SK-N-SH (cell line): ENCODE results near the gene EFS. TPM values are rescaled to one million over a fixed set of nuclear protein-coding genes. Genes with fewer than 3 reads are reported as not detected.

Experiments used
- CTCF ChIA-PET: fragments of 300-600, 350-600 bp; formaldehyde crosslinking; extraction: SDS; loops from one replicate; lab custom pipeline; 2021; lab: Yijun Ruan, JAX
- POLR2A ChIA-PET: fragments of 350-600 bp; sonication (Branson Sonifier 250); formaldehyde crosslinking; extraction: SDS; loops from one replicate; lab custom pipeline; 2020; ENCODE audit warnings: antibody characterized with exemption, inconsistent platforms; lab: Yijun Ruan, JAX
- DNase-seq: peaks from one replicate; pipeline ENCODE4 v3.0.0; 2012
- H2AFZ ChIP-seq: fragments of 200-600 bp; sonication (generic); 2 replicates; pipeline ENCODE4 v1.8.1; 2016; ENCODE audit warnings: antibody characterized with exemption, mild to moderate bottlenecking, low read depth
- H3F3A ChIP-seq: fragments of 200-600 bp; sonication (generic); replicated peaks from 2 replicates; pipeline ENCODE3; 2016; ENCODE audit warnings: antibody characterized with exemption, mild to moderate bottlenecking; ENCODE audit not compliant: insufficient read depth
- H3K27ac ChIP-seq, 2 experiments: fragments of 200-500 bp in 1 of 2; fragments of 200-600 bp in 1 of 2; sonication (Bioruptor generic) in 1 of 2; sonication (generic), shearing (Covaris generic) in 1 of 2; 2 replicates each; pipeline versions ENCODE4 v1.5.1 to v1.6.1; 2014 to 2016; ENCODE audit warnings: low read depth in 2 of 2, inconsistent platforms in 1 of 2, low read length in 1 of 2, mild to moderate bottlenecking in 1 of 2, mixed read lengths in 1 of 2
- H3K27me3 ChIP-seq: fragments of 200-600 bp; sonication (generic), shearing (Covaris generic); 2 replicates; pipeline ENCODE4 v1.6.1; 2016; ENCODE audit warnings: mixed run types; ENCODE audit not compliant: insufficient read depth
- H3K36me3 ChIP-seq, 2 experiments: fragments of 200-500 bp in 1 of 2; fragments of 200-600 bp in 1 of 2; sonication (Bioruptor generic) in 1 of 2; sonication (generic) in 1 of 2; replicated peaks in 1 of 2; 2 replicates each; pipeline versions ENCODE3 to v1.5.1; 2014 to 2016; ENCODE audit warnings: low read length in 1 of 2, mild to moderate bottlenecking in 1 of 2; ENCODE audit not compliant: insufficient read depth in 2 of 2, control insufficient read depth in 1 of 2
- H3K4me1 ChIP-seq, 2 experiments: fragments of 200-500 bp in 1 of 2; fragments of 200-600 bp in 1 of 2; sonication (Bioruptor generic) in 1 of 2; sonication (generic), shearing (Covaris generic) in 1 of 2; 2 replicates each; pipeline versions ENCODE4 v1.5.1 to v1.6.1; 2014 to 2016; ENCODE audit warnings: low read depth in 1 of 2, low read length in 1 of 2, mixed run types in 1 of 2; ENCODE audit not compliant: insufficient read depth in 2 of 2, control insufficient read depth in 1 of 2
- H3K4me2 ChIP-seq: fragments of 200-600 bp; sonication (generic), shearing (Covaris generic); 2 replicates; pipeline ENCODE4 v1.6.1; 2017; ENCODE audit warnings: mixed run types
- H3K4me3 ChIP-seq, 2 experiments: fragments of 200-500 bp in 1 of 2; fragments of 200-600 bp in 1 of 2; sonication (Bioruptor generic) in 1 of 2; sonication (generic), shearing (Covaris generic) in 1 of 2; 2 replicates each; pipeline versions ENCODE4 v1.5.1 to v1.8.1; 2014 to 2016; ENCODE audit warnings: low read depth in 2 of 2, inconsistent platforms in 1 of 2, low read length in 1 of 2, mild to moderate bottlenecking in 1 of 2, mixed read lengths in 1 of 2, moderate library complexity in 1 of 2
- H3K79me2 ChIP-seq: fragments of 200-600 bp; sonication (generic); 2 replicates; pipeline ENCODE4 v1.8.1; 2017; ENCODE audit warnings: mild to moderate bottlenecking; ENCODE audit not compliant: insufficient read depth
- H3K9ac ChIP-seq: fragments of 200-600 bp; sonication (generic); 2 replicates; pipeline ENCODE4 v1.6.1; 2017; ENCODE audit warnings: mixed run types
- H3K9me2 ChIP-seq: fragments of 200-600 bp; sonication (generic); 2 replicates; pipeline ENCODE4 v1.6.1; 2017; ENCODE audit warnings: mixed run types
- H3K9me3 ChIP-seq: fragments of 200-600 bp; sonication (generic); 2 replicates; pipeline ENCODE4 v1.6.1; 2017; ENCODE audit warnings: mixed run types, mild to moderate bottlenecking, moderate library complexity
- H4K20me1 ChIP-seq: fragments of 200-600 bp; sonication (generic); 2 replicates; pipeline ENCODE4 v1.6.1; 2017; ENCODE audit warnings: mild to moderate bottlenecking, mixed run types; ENCODE audit not compliant: insufficient read depth
- EZH2phosphoT487 ChIP-seq: fragments of 200-600 bp; sonication (generic); IDR thresholded peaks from 2 replicates; pipeline ENCODE4 v1.6.1; 2017; ENCODE audit warnings: low read depth, mixed run types, mild to moderate bottlenecking, antibody characterized with exemption, moderate library complexity, borderline replicate concordance
- FOXM1 ChIP-seq: IDR thresholded peaks from 2 replicates; pipeline ENCODE4 v1.4.0; 2012; ENCODE audit warnings: low read depth, mild to moderate bottlenecking
- GABPA ChIP-seq: IDR thresholded peaks from 2 replicates; pipeline ENCODE4 v1.4.0; 2012; ENCODE audit warnings: low read depth, mild to moderate bottlenecking
- MAX ChIP-seq: IDR thresholded peaks from 2 replicates; pipeline ENCODE4 v1.4.0; 2012; ENCODE audit warnings: low read depth
- MXI1 ChIP-seq: IDR thresholded peaks from 2 replicates; pipeline ENCODE4 v1.6.1; 2012; ENCODE audit warnings: mild to moderate bottlenecking, low read depth, low read length, improper control_type of control experiment
- NFIC ChIP-seq: IDR thresholded peaks from 2 replicates; pipeline ENCODE4 v1.4.0; 2012; ENCODE audit warnings: borderline replicate concordance
- RAD21 ChIP-seq: IDR thresholded peaks from 2 replicates; pipeline ENCODE4 v1.6.1; 2012; ENCODE audit warnings: mild to moderate bottlenecking, low read length
- REST ChIP-seq: IDR thresholded peaks from 2 replicates; pipeline ENCODE4 v1.6.1; 2012; ENCODE audit warnings: mild to moderate bottlenecking, low read depth, low read length, moderate library complexity
- RFX5 ChIP-seq: IDR thresholded peaks from 2 replicates; pipeline ENCODE4 v1.6.1; 2012; ENCODE audit warnings: mild to moderate bottlenecking, improper control_type of control experiment, low read length
- RXRA ChIP-seq: IDR thresholded peaks from 2 replicates; pipeline ENCODE4 v1.4.0; 2012; ENCODE audit warnings: low read depth, mild to moderate bottlenecking, borderline replicate concordance
- TAF1 ChIP-seq: IDR thresholded peaks from 2 replicates; pipeline ENCODE4 v1.6.1; 2012; ENCODE audit warnings: low read depth, mild to moderate bottlenecking, low read length, moderate library complexity, borderline replicate concordance
- TEAD4 ChIP-seq: IDR thresholded peaks from 2 replicates; pipeline ENCODE4 v1.4.0; 2012; ENCODE audit warnings: mild to moderate bottlenecking, borderline replicate concordance; ENCODE audit not compliant: insufficient read depth
- USF2 ChIP-seq: fragments of 150-350 bp; IDR thresholded peaks from 2 replicates; pipeline ENCODE4 v1.6.1; 2017; ENCODE audit warnings: antibody characterized with exemption, low read length, low read depth, borderline replicate concordance
- YY1 ChIP-seq: IDR thresholded peaks from 2 replicates; pipeline ENCODE4 v1.4.0; 2012; ENCODE audit warnings: low read depth, mild to moderate bottlenecking
- WGBS: methylation state at CpG from one replicate; pipeline ENCODE4 v1.1.6; 2017; ENCODE audit warnings: low lambda C conversion rate; 5-methylcytosine and 5-hydroxymethylcytosine counted together
- polyA plus RNA-seq, 3 experiments: library from polyadenylated mRNA; depleted of rRNA; stranded (reverse); fragments of >200 nt; gene quantifications; 2 replicates each; pipeline ENCODE4 v1.2.3, GENCODE V29; 2012

EFS gene
- polyA plus RNA-seq, 1 of the 3 experiments (the other 2 are of a cell fraction): 4.4 TPM

GRCh38 chr14:23404331-23404900 is 39.4 kb upstream of the EFS start:
- H3K4me1 ChIP-seq: peaks cover 0 to 3% of the 10 kb centered on the region in 2 experiments; a peak in 1 of 4 replicates
- H3F3A ChIP-seq: no peaks in the 10 kb centered on the region
- no peak overlapping the region for H3K4me3 ChIP-seq
- H3K9me3 ChIP-seq: no peaks in the 10 kb centered on the region
- H3K36me3 ChIP-seq: no peaks in the 10 kb centered on the region
- H3K27ac ChIP-seq: no peak overlapping the region
- no peak for DNase-seq
- ChIA-PET CTCF (interaction anchor here (2.9 kb wide), 1 partner anchor 25 kb away, joined by 8 read pairs; no protein-coding TSS in a partner anchor), POLR2A (interaction anchor here (0.6 kb wide), 1 partner anchor 20 kb away, joined by 3 read pairs; no protein-coding TSS in a partner anchor)
- H3K9me2 ChIP-seq: no peaks in the 10 kb centered on the region
- H2AFZ ChIP-seq: no peak overlapping the region
- H4K20me1 ChIP-seq: no peaks in the 10 kb centered on the region
- H3K9ac ChIP-seq: no peak overlapping the region
- WGBS: 60% methylated on average over 8 of the region's 14 CpGs
- H3K27me3 ChIP-seq: peaks cover 35% of the 10 kb centered on the region
- TF ChIP-seq RFX5 (no peak), TAF1 (no peak), FOXM1 (no peak), REST (no peak), RAD21 (no peak), RXRA (no peak), MAX (no peak), MXI1 (no peak), NFIC (no peak), USF2 (no peak), TEAD4 (no peak)
- H3K4me2 ChIP-seq: no peak overlapping the region
- no peaks in the 10 kb centered on the region for H3K79me2 ChIP-seq

- ChIA-PET POLR2A (no interaction called here), CTCF (no interaction called here)
- Histone ChIP-seq H3K4me2 (no peak overlapping the region), H3K9me3 (no peaks in the 10 kb centered on the region), H3K36me3 (no peaks in the 10 kb centered on the region), H3K27me3 (peaks cover 34% of the 10 kb centered on the region), H3K4me1 (no peaks in the 10 kb centered on the region; a peak in 1 of 4 replicates), H2AFZ (no peak overlapping the region), H3K79me2 (no peaks in the 10 kb centered on the region), H3K27ac (no peak overlapping the region), H3F3A (no peaks in the 10 kb centered on the region), H3K9me2 (no peaks in the 10 kb centered on the region), H4K20me1 (no peaks in the 10 kb centered on the region), H3K4me3 (no peak overlapping the region), H3K9ac (no peak overlapping the region)
- no peak for DNase-seq
- WGBS: 27% methylated on average over 3 of the region's 4 CpGs
- TF ChIP-seq MXI1 (no peak), RXRA (no peak), GABPA (no peak), YY1 (no peak), TEAD4 (no peak), NFIC (no peak), EZH2phosphoT487 (no peak), REST (no peak), USF2 (no peak), FOXM1 (no peak)
Observed at GRCh38 chr14:23403908-23404307, 38.9 kb upstream of the EFS start.
